Gastroesophageal sphincter (tissue), 4 donors: ENCODE results near the gene PJVK. TPM values are rescaled to one million over a fixed set of nuclear protein-coding genes. Genes with fewer than 3 reads are reported as not detected.
"Not testable (repeated sequence)": the region's sequence is repeated elsewhere in the genome, so short reads cannot be mapped to it uniquely, and the experiment has no call there.

Source experiments
- ATAC-seq: fragments of 150-250 bp; one replicate; pipeline ENCODE4 v1.9.1; 2016; ENCODE audit warnings: mild to moderate bottlenecking, moderate library complexity
- H3K27ac ChIP-seq, 4 donors: fragments of 200-600 bp; sonication (generic) in 3 of 4; 1 replicate in 3 of 4; 2 replicates in 1 of 4; pipeline ENCODE4 v1.5.1; 2016 to 2019
- H3K27me3 ChIP-seq: fragments of 200-600 bp; sonication (generic); one replicate; pipeline ENCODE4 v1.5.1; 2019
- H3K36me3 ChIP-seq, 2 donors: fragments of 200-600 bp; sonication (generic); one replicate each; pipeline ENCODE4 v1.5.1; 2019; ENCODE audit warnings: control low read depth in 1 of 2
- H3K4me1 ChIP-seq, 3 donors: fragments of 200-600 bp; sonication (generic); 1 replicate in 2 of 3; 2 replicates in 1 of 3; pipeline ENCODE4 v1.5.1; 2016 to 2019; ENCODE audit warnings: control low read depth in 2 of 3
- H3K4me3 ChIP-seq, 2 donors: fragments of 200-600 bp; sonication (generic); one replicate each; pipeline ENCODE4 v1.5.1; 2019; ENCODE audit warnings: mild to moderate bottlenecking in 1 of 2, moderate library complexity in 1 of 2
- H3K9me3 ChIP-seq, 3 donors: fragments of 200-600 bp; sonication (generic); one replicate each; pipeline ENCODE4 v1.5.1; 2017 to 2019; ENCODE audit warnings: control low read depth in 2 of 3
- CTCF ChIP-seq, 4 experiments: fragments of 200-600 bp in 2 of 4; fragments of 450-650 bp in 2 of 4; sonication (generic) in 1 of 4; IDR thresholded peaks; one replicate each; pipeline ENCODE4 v1.5.1; 2017 to 2019; ENCODE audit warnings: antibody characterized with exemption in 4 of 4, mild to moderate bottlenecking in 2 of 4, moderate library complexity in 2 of 4
- EP300 ChIP-seq: sonication (generic); formaldehyde crosslinking; IDR thresholded peaks from one replicate; pipeline ENCODE4 v1.6.1; 2017; ENCODE audit warnings: antibody characterized with exemption, mild to moderate bottlenecking
- POLR2A ChIP-seq, 2 donors: fragments of 450-650 bp; IDR thresholded peaks; one replicate each; pipeline ENCODE4 v1.6.1; 2017; ENCODE audit warnings: antibody characterized with exemption in 2 of 2, mild to moderate bottlenecking in 2 of 2, moderate library complexity in 1 of 2
- POLR2AphosphoS5 ChIP-seq: sonication (generic); formaldehyde crosslinking; IDR thresholded peaks from one replicate; pipeline ENCODE4 v1.6.1; 2017; ENCODE audit warnings: antibody characterized with exemption
- WGBS, 2 donors: methylation state at CpG; one replicate each; pipeline ENCODE4 v1.1.5; 2018; ENCODE audit warnings: low coverage in 1 of 2; 5-methylcytosine and 5-hydroxymethylcytosine counted together
- total RNA-seq, 4 donors: library from RNA; depleted of rRNA; stranded (reverse); fragments of >200 nt; gene quantifications; one replicate each; pipeline ENCODE4 v1.1.0, GENCODE V29; 2016

The PJVK gene
- total RNA-seq, 4 donors from 2014 or later: 2.9 to 4.7 (median 3.9) TPM

- Histone ChIP-seq H3K36me3 (peaks cover 0 to 17% of the 10 kb centered on the region in 2 donors), H3K27ac (no peak overlapping the region), H3K4me1 (no peaks in the 10 kb centered on the region), H3K4me3 (no peak overlapping the region), H3K27me3 (no peaks in the 10 kb centered on the region), H3K9me3 (peaks cover 0 to 6% (median 0%) of the 10 kb centered on the region in 3 donors)
- no peak for TF ChIP-seq POLR2A (IDR thresholded peaks at IDR 0.05)
- no peak for TF ChIP-seq EP300
- TF ChIP-seq POLR2AphosphoS5: no peak
- no peak for TF ChIP-seq CTCF (IDR thresholded peaks at IDR 0.05)
- WGBS, 2 donors: 67 to 92% methylated on average over 3 of the region's 3 CpGs
- ATAC-seq: no peak
Observed at GRCh38 chr2:178422097-178422496, 29.1 kb upstream of the PJVK start.

- not testable (repeated sequence) for ATAC-seq, H3K4me3 ChIP-seq, H3K27me3 ChIP-seq, H3K4me1 ChIP-seq, H3K27ac ChIP-seq, H3K9me3 ChIP-seq
- WGBS, 2 donors: 93 to 100% methylated on average over 2 to 5 of the region's 5 CpGs
- peaks cover 0 to 33% of the 10 kb centered on the region in 2 donors for H3K36me3 ChIP-seq
Observed at GRCh38 chr2:178423746-178424145, 27.4 kb upstream of the PJVK start.

GRCh38 chr2:178425255-178425827, 25.8 kb upstream of the PJVK start:
- no peak overlapping the region for H3K27ac ChIP-seq
- no peaks in the 10 kb centered on the region for H3K27me3 ChIP-seq
- H3K4me1 ChIP-seq: no peaks in the 10 kb centered on the region
- WGBS, 2 donors: 98 to 100% methylated on average over 1 to 4 of the region's 4 CpGs
- H3K36me3 ChIP-seq: peaks cover 0 to 49% of the 10 kb centered on the region in 2 donors
- TF ChIP-seq POLR2AphosphoS5 (no peak), CTCF (IDR thresholded peaks at IDR 0.05) (no peak), POLR2A (IDR thresholded peaks at IDR 0.05) (no peak), EP300 (no peak)
- no peak for ATAC-seq
- H3K9me3 ChIP-seq: peaks cover 0 to 6% (median 0%) of the 10 kb centered on the region in 3 donors
- no peak overlapping the region for H3K4me3 ChIP-seq

- no peak for ATAC-seq
- Histone ChIP-seq H3K4me1 (no peaks in the 10 kb centered on the region), H3K9me3 (peaks cover 0 to 6% (median 0%) of the 10 kb centered on the region in 3 donors), H3K36me3 (peaks cover 0 to 60% of the 10 kb centered on the region in 2 donors), H3K4me3 (no peak overlapping the region), H3K27me3 (no peaks in the 10 kb centered on the region), H3K27ac (no peak overlapping the region)
- TF ChIP-seq POLR2AphosphoS5 (no peak), CTCF (IDR thresholded peaks at IDR 0.05) (no peak)
- WGBS, 2 donors: 67 to 83% methylated on average over 1 of the region's 3 CpGs
Observed at GRCh38 chr2:178426388-178426787, 24.8 kb upstream of the PJVK start.

GRCh38 chr2:178427458-178427857, 23.7 kb upstream of the PJVK start:
- peaks cover 0 to 6% (median 0%) of the 10 kb centered on the region in 3 donors for H3K9me3 ChIP-seq
- peaks cover 3 to 71% of the 10 kb centered on the region in 2 donors for H3K36me3 ChIP-seq
- 97% methylated on average over 2 of the region's 2 CpGs; no CpG with 5 or more reads in 1 of the 2 donors for WGBS, 2 donors
- H3K4me3 ChIP-seq: no peak overlapping the region
- no peak for ATAC-seq
- TF ChIP-seq CTCF (IDR thresholded peaks at IDR 0.05) (no peak), EP300 (no peak), POLR2A (IDR thresholded peaks at IDR 0.05) (no peak), POLR2AphosphoS5 (no peak)
- H3K27me3 ChIP-seq: no peaks in the 10 kb centered on the region
- no peaks in the 10 kb centered on the region for H3K4me1 ChIP-seq
- no peak overlapping the region for H3K27ac ChIP-seq
